Gastroesophageal sphincter (tissue), 3 donors: Measurements from ENCODE around the gene LEMD1.

Source experiments
- CTCF ChIP-seq, 4 experiments: fragments of 200-600 bp in 2 of 4; fragments of 450-650 bp in 2 of 4; sonication (generic) in 1 of 4; IDR thresholded peaks; one replicate each; pipeline ENCODE4 v1.5.1; 2017 to 2019; ENCODE audit warnings: antibody characterized with exemption in 4 of 4, mild to moderate bottlenecking in 2 of 4, moderate library complexity in 2 of 4
- POLR2A ChIP-seq, 2 donors: fragments of 450-650 bp; IDR thresholded peaks; one replicate each; pipeline ENCODE4 v1.6.1; 2017; ENCODE audit warnings: antibody characterized with exemption in 2 of 2, mild to moderate bottlenecking in 2 of 2, moderate library complexity in 1 of 2

GRCh38 chr1:205446828-205447227 lies 25.0 kb upstream of the LEMD1 start:
- TF ChIP-seq CTCF (IDR thresholded peaks at IDR 0.05) (no peak), POLR2A (IDR thresholded peaks at IDR 0.05) (no peak)
